Measurements from ENCODE around the gene HLCS.

GRCh38 chr21:36735201-36735515, 231.3 kb downstream of the HLCS start:
- TF ChIP-seq EZH2phosphoT487 (IDR thresholded peaks at IDR 0.05; ENCODE audit: low read length) = no peak
- no peak for TF ChIP-seq CTCF (IDR thresholded peaks at IDR 0.05; ENCODE audit: low read length)
- TF ChIP-seq EZH2 (optimal IDR thresholded peaks at IDR 0.05; ENCODE audit: low read depth, low read length) = no peak
